ENCODE data around the gene CCL20. TPM values are rescaled to one million over a fixed set of nuclear protein-coding genes. Genes with fewer than 3 reads are reported as not detected.
"Not testable (repeated sequence)": the region's sequence is repeated elsewhere in the genome, so short reads cannot be mapped to it uniquely, and the experiment has no call there.

Gene CCL20
- total and polyA plus RNA-seq, 12 donors = 0.39 to 0.80 (median 0.46) TPM; not detected in 8

- no peak overlapping the region for H3K27ac ChIP-seq
- no peak overlapping the region for H3K4me3 ChIP-seq
- no peaks in the 10 kb centered on the region for H3K4me1 ChIP-seq (replicated peaks in 1 of 2)
- no peaks in the 10 kb centered on the region for H3K27me3 ChIP-seq
- H3K36me3 ChIP-seq (replicated peaks in 1 of 2) = no peaks in the 10 kb centered on the region
- H3K9me3 ChIP-seq (replicated peaks in 1 of 3) = no peaks in the 10 kb centered on the region
- intact Hi-C loops (cut with DNase I) = no loop called here
- WGBS, 4 donors = 82 to 88% (median 85%) methylated on average over 10 of the region's 10 CpGs
- no peak for DNase-seq
- TF ChIP-seq CTCF (IDR thresholded peaks at IDR 0.05) (no peak), POLR2A (IDR thresholded peaks at IDR 0.05) (no peak)
Measured at GRCh38 chr2:227834423-227834822, 20.8 kb downstream of the CCL20 start.

GRCh38 chr2:227834916-227835650, 21.4 kb downstream of the CCL20 start:
- Histone ChIP-seq H3K4me1 (replicated peaks in 1 of 2) (no peaks in the 10 kb centered on the region), H3K4me3 (no peak overlapping the region), H3K27ac (no peak overlapping the region), H3K27me3 (no peaks in the 10 kb centered on the region), H3K9me3 (replicated peaks in 1 of 3) (no peaks in the 10 kb centered on the region), H3K36me3 (replicated peaks in 1 of 2) (no peaks in the 10 kb centered on the region)
- WGBS, 4 donors = 74 to 86% (median 76%) methylated on average over 5 of the region's 5 CpGs
- intact Hi-C loops (cut with DNase I) = no loop called here
- TF ChIP-seq CTCF (IDR thresholded peaks at IDR 0.05) = no peak
- TF ChIP-seq POLR2A (IDR thresholded peaks at IDR 0.05) = no peak
- no peak for DNase-seq

GRCh38 chr2:227839339-227840129, 25.9 kb downstream of the CCL20 start:
- H3K4me3 ChIP-seq; H3K27ac ChIP-seq; H3K36me3 ChIP-seq (replicated peaks in 1 of 2); H3K4me1 ChIP-seq (replicated peaks in 1 of 2); H3K9me3 ChIP-seq (replicated peaks in 1 of 3); intact Hi-C loops (cut with DNase I); H3K27me3 ChIP-seq; DNase-seq: not testable (repeated sequence)
- WGBS, 4 donors = 56 to 67% (median 61%) methylated on average over 4 to 7 of the region's 7 CpGs

- Histone ChIP-seq H3K9me3 (replicated peaks in 1 of 3) (no peaks in the 10 kb centered on the region), H3K4me3 (no peak overlapping the region), H3K27ac (no peak overlapping the region), H3K27me3 (peaks cover 9% of the 10 kb centered on the region), H3K4me1 (replicated peaks in 1 of 2) (no peaks in the 10 kb centered on the region), H3K36me3 (replicated peaks in 1 of 2) (no peaks in the 10 kb centered on the region)
- 78 to 86% (median 81%) methylated on average over 1 of the region's 1 CpG for WGBS, 4 donors
- no peak for DNase-seq
- intact Hi-C loops (cut with DNase I) = no loop called here
- TF ChIP-seq POLR2A (IDR thresholded peaks at IDR 0.05) (no peak), CTCF (IDR thresholded peaks at IDR 0.05) (no peak)
Measured at GRCh38 chr2:227846831-227847230, 33.2 kb downstream of the CCL20 start.

All from adrenal gland (tissue), 12 donors.